ENCODE results near the gene CDK16. TPM values are rescaled to one million over a fixed set of nuclear protein-coding genes. Genes with fewer than 3 reads are reported as not detected.

The CDK16 gene
- total and polyA plus RNA-seq, 2 donors (not counting 1 experiment from before 2014, with no cell fraction given), result 57.6 to 104 TPM

- Histone ChIP-seq H3K9me3 (ENCODE audit: control insufficient read depth, insufficient read depth, low read depth, low read length) (no peaks in the 10 kb centered on the region), H3K79me2 (ENCODE audit: control insufficient read depth, insufficient read depth, low read length) (peaks cover 26% of the 10 kb centered on the region), H3K27me3 (ENCODE audit: control insufficient read depth, insufficient read depth, low read length) (no peaks in the 10 kb centered on the region), H3K9ac (ENCODE audit: insufficient read depth, low read length) (no peak overlapping the region), H3K4me2 (ENCODE audit: extremely low read depth, insufficient read depth, low read length) (no peak overlapping the region), H3K36me3 (ENCODE audit: control insufficient read depth, insufficient read depth, low read length) (peaks cover 49% of the 10 kb centered on the region), H3K4me1 (ENCODE audit: control insufficient read depth, extremely low read depth, insufficient read depth, low read length) (peaks cover 6% of the 10 kb centered on the region), H3K27ac (ENCODE audit: insufficient read depth, low read length) (no peak overlapping the region), H2AFZ (ENCODE audit: low read length) (no peak overlapping the region), H4K20me1 (ENCODE audit: control insufficient read depth, extremely low read depth, insufficient read depth, low read length) (no peaks in the 10 kb centered on the region), H3K4me3 (replicated peaks in 1 of 4; ENCODE audit: control extremely low read depth in 1 of 4, insufficient read depth in 1 of 4, low read depth in 3 of 4, low read length in 4 of 4) (no peak overlapping the region)
- DNase-seq (ENCODE audit: low read depth in 2 of 2), result no peak
- no peak for TF ChIP-seq CTCF (conservative IDR thresholded peaks at IDR 0.05 in 1 of 2, IDR thresholded peaks at IDR 0.05 in 1 of 2; ENCODE audit: low read depth in 1 of 2, low read length in 2 of 2)
- no peak for TF ChIP-seq EZH2 (IDR thresholded peaks at IDR 0.05; ENCODE audit: low read length, missing control alignments)
Measured at GRCh38 chrX:47202877-47203276, 15.6 kb upstream of the CDK16 start.

- H4K20me1 ChIP-seq (ENCODE audit: control insufficient read depth, extremely low read depth, insufficient read depth, low read length), result no peaks in the 10 kb centered on the region
- no peaks in the 10 kb centered on the region for H3K9me3 ChIP-seq (ENCODE audit: control insufficient read depth, insufficient read depth, low read depth, low read length)
- H2AFZ ChIP-seq (ENCODE audit: low read length), result no peak overlapping the region
- H3K27me3 ChIP-seq (ENCODE audit: control insufficient read depth, insufficient read depth, low read length), result no peaks in the 10 kb centered on the region
- H3K36me3 ChIP-seq (ENCODE audit: control insufficient read depth, insufficient read depth, low read length), result peaks cover 46% of the 10 kb centered on the region
- H3K4me3 ChIP-seq (replicated peaks in 1 of 4; ENCODE audit: control extremely low read depth in 1 of 4, insufficient read depth in 1 of 4, low read depth in 3 of 4, low read length in 4 of 4), result no peak overlapping the region
- H3K9ac ChIP-seq (ENCODE audit: insufficient read depth, low read length), result no peak overlapping the region
- H3K4me1 ChIP-seq (ENCODE audit: control insufficient read depth, extremely low read depth, insufficient read depth, low read length), result no peaks in the 10 kb centered on the region
- no peak for DNase-seq (ENCODE audit: low read depth in 2 of 2)
- no peak overlapping the region for H3K27ac ChIP-seq (ENCODE audit: insufficient read depth, low read length)
- TF ChIP-seq EZH2 (IDR thresholded peaks at IDR 0.05; ENCODE audit: low read length, missing control alignments) (no peak), CTCF (conservative IDR thresholded peaks at IDR 0.05 in 1 of 2, IDR thresholded peaks at IDR 0.05 in 1 of 2; ENCODE audit: low read depth in 1 of 2, low read length in 2 of 2) (no peak)
- no peak overlapping the region for H3K4me2 ChIP-seq (ENCODE audit: extremely low read depth, insufficient read depth, low read length)
- peaks cover 11% of the 10 kb centered on the region for H3K79me2 ChIP-seq (ENCODE audit: control insufficient read depth, insufficient read depth, low read length)
Measured at GRCh38 chrX:47204970-47205369, 13.5 kb upstream of the CDK16 start.

- no peak overlapping the region for H3K4me2 ChIP-seq (ENCODE audit: extremely low read depth, insufficient read depth, low read length)
- peaks cover 3% of the 10 kb centered on the region for H3K79me2 ChIP-seq (ENCODE audit: control insufficient read depth, insufficient read depth, low read length)
- H4K20me1 ChIP-seq (ENCODE audit: control insufficient read depth, extremely low read depth, insufficient read depth, low read length), result no peaks in the 10 kb centered on the region
- peak in 1 of 2 donors; percentile 51 for DNase-seq (ENCODE audit: low read depth in 2 of 2)
- peaks cover 52% of the 10 kb centered on the region for H3K36me3 ChIP-seq (ENCODE audit: control insufficient read depth, insufficient read depth, low read length)
- no peaks in the 10 kb centered on the region for H3K9me3 ChIP-seq (ENCODE audit: control insufficient read depth, insufficient read depth, low read depth, low read length)
- TF ChIP-seq CTCF (conservative IDR thresholded peaks at IDR 0.05 in 1 of 2, IDR thresholded peaks at IDR 0.05 in 1 of 2; ENCODE audit: low read depth in 1 of 2, low read length in 2 of 2) (no peak), EZH2 (IDR thresholded peaks at IDR 0.05; ENCODE audit: low read length, missing control alignments) (no peak)
- no peak overlapping the region for H2AFZ ChIP-seq (ENCODE audit: low read length)
- H3K27ac ChIP-seq (ENCODE audit: insufficient read depth, low read length), result no peak overlapping the region
- no peaks in the 10 kb centered on the region for H3K27me3 ChIP-seq (ENCODE audit: control insufficient read depth, insufficient read depth, low read length)
- H3K9ac ChIP-seq (ENCODE audit: insufficient read depth, low read length), result no peak overlapping the region
- H3K4me3 ChIP-seq (replicated peaks in 1 of 4; ENCODE audit: control extremely low read depth in 1 of 4, insufficient read depth in 1 of 4, low read depth in 3 of 4, low read length in 4 of 4), result no peak overlapping the region
- H3K4me1 ChIP-seq (ENCODE audit: control insufficient read depth, extremely low read depth, insufficient read depth, low read length), result no peaks in the 10 kb centered on the region
Measured at GRCh38 chrX:47206316-47206715, 12.2 kb upstream of the CDK16 start.
